Cortex of kidney (tissue), 1 donor: Measurements from ENCODE around the gene MSI2.

Experiments used
- DNase-seq: peaks from one replicate; lab custom pipeline; 2025; lab: John Stamatoyannopoulos, UW

Gene MSI2

DNA sequence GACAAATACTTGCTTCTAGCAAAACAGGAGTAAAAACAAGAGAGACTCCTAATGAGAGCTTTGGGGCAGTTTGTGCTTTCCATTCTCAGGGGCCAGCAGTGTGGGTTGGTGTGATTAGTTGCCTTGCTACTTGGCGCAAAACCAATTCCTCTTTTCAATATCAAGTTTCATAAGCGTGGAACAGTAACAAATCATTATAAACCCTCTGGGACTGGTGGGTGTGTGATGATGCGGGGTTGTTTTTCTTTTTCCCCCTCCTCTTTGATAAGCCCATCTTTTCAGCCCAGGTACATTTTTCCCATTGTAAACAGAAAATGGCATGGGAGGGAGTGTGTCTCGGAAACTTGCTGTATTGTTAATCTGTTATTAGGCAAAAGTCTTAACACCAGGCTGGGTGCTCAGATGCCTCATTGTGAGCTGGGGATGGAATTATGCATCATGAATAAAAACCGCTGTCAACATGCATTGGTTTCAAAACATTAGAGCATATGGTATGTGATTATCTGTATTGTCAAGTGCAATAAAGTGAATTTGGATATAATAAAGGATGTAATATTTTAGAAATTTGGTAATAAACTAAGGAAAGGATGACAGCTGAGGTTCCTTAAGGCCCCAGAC is 322.4 kb downstream of the MSI2 start:
- DNase-seq: no peak

DNA sequence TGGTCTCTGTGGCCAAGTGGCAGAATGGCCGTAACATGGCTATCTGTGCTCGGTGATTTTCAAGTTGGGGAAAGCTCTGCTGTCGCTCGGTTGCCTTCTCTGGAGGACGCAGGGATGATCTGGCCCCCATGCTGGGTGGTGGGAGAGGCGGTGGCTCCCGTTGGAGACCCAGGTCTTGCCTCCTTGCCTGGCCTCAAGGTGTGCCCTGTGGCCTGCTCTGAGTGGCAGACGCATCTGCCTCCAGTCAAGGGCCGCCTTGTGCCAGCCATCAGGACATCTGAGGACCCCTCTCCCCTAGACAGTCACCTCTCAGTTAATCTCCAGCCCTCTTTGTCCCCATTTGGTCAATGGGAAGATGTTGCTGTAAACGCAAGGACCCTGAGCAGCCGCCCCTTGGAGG is 322.9 kb downstream of the MSI2 start:
- no peak for DNase-seq

DNA sequence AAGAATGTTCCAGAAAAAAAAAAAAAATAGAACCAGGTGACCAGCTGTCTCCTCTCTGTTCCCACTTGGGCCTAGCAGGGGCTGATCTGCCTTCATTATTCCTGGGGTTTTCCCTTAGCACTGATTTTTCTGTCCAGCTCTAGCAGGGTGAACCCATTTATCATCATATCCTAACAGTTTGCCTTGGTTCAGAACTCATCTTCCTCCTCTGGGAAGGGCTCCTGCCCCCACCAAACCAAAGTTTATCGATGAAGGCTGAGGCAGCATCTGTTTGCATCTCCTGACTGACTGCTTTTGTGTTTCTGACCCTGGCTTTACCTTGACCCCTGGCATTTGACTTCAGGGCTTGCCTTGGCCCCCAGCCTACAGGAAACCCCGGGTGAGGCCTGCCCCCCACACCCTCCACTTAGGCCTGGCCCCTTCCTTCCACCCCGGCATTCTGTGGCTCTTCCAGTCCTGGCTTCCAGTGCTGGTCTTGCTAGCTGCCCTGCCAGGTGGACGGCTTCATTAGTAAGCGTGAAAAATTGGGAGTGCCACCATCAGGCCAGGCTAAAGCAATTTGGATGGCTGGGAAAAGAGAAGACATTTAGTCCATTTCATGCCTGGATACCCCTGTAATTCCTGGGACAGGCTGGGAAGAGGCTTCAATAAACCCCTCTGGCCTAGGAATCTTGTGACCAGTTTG is 323.9 kb downstream of the MSI2 start:
- DNase-seq: no peak

DNA sequence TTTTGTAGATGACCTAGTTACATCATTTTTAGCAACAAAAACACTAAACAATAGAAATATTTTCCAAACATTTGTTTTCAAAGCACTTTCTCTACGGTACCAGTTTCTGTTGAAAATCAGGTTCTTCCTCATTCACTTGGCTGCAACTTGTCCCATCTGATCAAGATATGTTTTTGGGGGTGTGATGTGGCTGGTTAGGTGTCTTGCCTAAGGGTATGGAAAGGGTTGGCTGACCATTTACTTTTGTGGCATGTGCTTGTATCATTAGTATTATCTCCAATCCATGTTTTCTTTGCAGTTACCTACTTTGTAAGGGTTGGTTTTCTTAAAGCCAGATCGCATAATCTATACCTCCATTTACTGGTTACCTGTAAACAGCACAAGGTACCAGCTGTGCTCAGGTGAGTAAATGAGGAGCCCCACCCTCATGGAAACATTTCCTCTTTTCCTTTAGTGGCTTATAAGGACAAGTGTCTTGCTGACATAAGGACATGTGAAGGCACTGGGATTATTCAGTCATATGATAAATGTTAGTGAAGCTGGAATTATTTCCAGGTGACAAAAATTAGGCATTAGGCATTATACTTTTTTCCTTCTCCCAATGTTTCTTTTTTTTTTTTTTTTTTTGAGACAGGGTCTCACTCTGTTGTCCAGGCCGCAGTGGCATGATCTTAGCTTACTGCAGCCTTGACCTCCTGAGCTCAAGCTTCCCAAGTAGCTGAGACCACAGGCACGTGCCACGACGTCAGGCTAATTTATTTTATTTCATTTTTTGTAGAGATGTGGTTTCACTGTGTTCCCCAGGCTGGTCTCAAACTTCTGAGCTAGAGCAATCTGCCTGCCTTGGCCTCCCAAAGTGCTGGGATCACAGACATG is 326.8 kb downstream of the MSI2 start:
- no peak for DNase-seq

DNA sequence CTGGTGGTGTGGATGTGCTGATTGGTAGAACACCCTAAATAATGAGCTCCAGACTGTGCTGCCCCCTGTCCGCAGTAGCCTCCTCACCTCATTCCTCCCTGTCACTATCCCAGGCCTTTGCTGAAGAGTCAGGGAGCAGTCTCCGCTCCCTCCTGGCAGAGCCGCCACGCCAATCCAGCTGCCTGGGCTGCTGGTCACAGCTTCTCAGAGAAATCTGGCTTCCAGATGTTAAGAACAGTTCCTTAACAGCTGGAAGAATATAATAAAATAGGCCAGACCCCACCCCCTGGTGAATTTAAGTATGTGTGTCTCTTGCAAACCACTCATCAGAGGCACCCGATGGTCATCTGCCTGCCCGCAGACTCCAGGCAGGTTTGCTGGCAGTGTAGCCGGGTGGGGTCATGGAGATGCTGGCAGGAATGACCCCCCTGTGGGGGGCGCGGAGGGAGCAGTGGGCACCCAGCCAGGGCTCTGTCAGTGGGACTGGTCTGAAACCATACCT is 327.8 kb downstream of the MSI2 start:
- no peak for DNase-seq

DNA sequence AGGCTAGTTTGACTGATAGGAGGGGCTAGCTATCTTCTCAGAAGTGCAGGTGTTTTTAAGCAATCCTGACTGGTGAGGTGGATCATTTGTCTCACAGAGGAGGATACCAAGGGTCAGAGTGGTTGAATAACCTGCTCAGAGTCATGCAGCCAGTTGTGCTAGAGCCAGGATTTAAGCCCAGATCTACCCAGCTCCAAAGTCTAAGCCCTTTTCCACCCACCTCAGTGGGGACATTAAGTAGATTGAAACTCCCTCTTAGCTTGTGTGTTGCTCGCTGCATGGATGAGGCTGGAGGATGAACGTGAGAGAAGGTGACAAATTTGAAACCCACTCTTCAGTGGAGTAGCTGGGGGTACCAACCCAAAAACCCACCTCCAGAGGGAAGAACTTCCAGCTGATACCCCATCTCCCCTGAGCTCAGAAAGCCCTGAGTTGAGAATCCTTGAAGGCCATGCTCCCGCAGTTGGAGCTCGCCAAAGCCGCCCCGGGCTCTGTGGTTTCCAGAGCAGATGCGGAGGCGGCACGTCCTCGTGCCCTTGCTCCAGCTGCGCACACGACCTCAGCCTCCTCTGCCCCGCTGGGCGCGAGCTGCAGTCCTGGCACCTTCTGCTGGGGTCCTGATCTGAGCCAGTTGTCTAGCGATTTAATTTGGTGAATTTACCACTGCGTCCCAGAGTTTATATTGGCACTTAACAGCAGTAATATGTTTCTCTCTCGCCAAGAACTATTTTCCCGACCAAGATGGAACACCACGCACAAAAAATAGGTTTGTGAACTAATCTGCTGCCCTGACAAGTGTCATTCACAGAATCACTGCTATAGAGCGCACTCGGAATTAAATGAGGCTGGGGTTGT is 329.2 kb downstream of the MSI2 start:
- no peak for DNase-seq

DNA sequence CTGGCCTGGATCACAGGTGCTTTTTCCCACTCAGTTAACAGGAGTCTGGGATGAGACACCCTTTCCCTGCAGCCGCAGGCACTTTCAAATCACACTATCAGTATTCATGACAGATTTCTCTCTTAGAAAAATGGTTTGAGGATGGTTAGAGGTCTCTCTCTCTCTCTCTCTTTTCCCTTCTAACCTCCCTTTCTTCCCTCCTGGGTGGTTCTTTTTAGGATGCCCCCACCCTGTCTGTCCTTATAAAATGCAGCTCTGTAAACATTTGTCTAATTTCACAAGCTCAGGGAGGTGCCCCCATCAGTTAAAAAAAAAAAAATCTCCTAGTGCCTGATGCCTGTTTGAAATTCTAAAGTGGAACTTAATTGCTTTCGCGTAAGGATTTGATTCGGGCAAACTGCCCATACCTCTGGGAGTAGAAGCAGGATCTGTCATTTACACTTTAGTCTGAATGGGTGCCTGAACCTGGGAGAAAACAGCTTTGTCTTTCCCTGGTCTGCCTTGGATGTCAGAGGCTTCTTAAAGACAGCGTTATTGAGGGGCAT is 329.9 kb downstream of the MSI2 start:
- no peak for DNase-seq

DNA sequence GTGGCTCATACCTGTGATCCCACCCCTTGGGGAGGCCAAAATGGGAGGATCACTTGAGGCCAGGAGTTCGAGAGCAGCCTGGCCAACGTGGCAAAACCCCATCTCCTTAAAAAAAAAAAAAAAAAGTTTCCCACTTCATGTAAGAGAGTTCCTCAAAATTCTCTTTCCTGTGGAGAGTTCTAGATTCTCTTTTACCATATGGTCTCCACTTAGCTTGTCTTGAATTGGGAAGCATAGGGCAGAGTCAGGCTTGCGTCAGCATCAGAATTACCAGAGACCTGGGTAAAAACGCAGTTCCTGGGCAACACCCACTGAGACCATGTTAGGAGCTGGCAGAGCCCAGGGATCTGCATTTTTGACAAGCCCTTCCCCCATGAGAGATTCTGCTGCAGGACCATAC is 330.4 kb downstream of the MSI2 start:
- DNase-seq: no peak

DNA sequence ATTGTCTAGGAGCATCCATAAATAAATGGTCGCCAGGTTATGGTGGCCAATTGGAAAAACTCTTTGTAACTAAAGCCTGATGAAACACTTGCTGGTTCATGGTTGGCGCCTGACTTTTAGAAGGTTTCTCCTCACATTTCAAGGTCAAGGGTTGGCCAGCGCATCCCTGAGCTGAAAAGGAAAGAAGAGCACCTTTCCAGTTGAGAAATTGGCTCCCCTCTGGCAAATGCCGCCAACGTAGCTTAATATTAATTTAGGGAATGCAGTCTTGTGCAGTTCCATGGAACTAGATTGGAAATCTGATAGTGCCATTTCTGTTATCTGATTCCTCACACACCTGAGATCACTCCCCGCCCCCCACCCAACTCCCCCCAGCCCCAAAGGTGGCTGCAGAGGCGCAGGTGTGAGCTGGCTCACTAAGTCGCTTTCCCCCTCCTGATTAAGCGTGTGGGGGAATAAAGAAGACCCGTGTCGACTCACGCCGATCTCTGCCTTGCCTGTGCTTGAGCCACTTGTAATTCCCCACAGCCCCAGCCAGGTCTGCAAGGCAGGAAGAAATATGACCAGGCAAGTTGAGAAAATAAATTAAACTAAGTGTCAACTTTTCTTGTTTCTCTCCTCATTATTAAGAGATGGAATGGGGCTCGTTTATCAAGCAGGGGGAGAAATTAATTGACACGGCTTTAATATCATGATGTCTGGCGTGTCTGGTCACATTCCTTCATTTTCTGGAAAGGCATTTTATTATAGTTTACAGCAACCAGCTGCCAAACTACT is 331.1 kb downstream of the MSI2 start:
- DNase-seq: no peak

DNA sequence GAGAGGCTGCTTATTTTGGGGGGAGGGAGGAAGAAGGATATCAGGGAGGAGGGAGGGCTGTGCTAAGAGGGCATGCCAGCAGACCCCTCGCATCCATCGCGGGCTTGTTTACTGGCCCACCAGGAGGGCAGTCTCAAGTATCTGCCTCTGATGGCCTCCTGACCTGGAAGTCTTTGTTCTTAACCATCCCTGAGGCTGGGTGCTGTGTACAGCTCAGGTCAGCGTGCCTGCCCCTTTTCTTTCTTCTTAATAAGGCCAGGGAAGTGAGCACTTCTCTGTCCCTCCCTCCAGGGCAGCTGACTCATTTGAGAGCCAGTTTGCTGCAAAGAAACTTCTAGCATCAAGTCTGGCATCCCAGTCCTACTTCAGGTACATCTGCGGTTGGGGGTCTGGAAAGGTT is 331.8 kb downstream of the MSI2 start:
- DNase-seq: no peak

DNA sequence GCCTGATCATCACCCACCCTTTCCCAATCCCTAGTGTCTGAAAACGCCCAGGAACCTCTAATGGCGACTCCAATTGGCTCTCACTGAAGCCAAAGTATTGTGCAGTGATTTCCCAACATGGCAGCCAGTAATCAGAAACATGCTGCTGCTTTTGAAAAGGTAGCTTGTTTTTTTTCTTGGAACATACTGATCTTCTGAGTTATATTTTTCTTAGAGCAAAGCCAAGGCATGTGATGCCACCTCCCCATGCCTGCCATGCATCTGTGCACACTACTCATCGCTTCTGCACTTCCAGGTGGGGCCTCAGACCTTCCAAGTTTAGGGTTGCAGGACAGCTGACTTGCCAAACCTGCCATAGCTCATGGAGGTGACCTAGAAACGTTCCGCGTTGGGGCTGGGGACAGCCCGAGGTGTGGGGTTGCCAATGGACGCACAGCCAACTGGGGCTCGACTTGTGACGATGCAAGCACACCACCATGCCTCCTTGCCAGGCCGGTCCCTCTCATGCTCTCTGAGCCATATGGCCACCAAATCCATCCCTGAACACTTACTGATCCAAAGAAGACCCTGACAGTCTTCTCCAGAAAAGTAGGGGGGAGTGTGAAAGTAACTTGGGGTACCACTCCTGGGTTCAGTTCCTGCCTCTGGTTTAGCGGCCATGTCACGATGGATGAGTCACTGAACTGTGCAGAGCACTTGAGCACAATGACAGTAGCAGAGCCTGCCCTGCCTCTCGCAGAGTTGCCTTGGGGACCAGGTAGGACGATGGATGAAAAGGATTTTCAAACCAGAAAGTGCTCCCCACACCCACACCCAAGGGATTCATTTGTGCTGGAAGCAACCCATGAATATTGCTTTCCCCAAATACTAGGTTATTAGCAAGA is 333.1 kb downstream of the MSI2 start:
- DNase-seq: no peak

DNA sequence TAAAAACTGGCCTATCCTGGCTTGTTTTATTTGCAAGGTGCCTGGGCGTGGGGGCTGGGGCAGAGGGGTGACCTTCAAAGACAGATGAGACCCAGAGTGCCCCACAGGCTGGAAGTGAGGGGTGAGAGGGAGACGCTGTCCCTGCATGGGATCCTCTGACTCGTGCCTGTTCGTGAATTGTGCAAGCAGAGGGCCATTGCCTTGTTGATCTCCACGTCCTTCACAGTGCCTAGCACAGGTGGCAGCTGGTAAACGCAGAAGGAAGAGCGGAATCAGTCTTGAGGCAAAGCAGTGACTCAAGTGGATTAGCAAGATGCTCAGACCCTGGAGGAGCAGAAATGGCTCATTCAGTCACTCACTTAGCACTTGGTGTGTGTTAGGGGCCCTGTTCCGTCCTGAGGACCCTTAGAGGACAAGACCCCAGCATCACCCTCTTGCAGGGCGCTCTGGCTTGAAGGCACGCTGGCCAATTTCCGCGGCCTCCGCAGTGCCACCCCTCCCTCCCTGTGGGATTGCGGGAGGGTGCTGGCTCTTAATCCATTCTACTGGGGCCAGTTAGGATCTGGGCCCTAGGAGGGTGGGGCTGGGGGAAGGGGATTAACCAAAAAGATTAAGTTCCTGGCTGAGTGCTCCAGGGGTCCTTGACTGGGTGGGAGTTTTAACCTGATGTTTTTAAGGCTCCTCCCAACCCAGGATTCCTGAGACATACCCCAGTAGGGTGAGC is 337.6 kb downstream of the MSI2 start:
- no peak for DNase-seq

DNA sequence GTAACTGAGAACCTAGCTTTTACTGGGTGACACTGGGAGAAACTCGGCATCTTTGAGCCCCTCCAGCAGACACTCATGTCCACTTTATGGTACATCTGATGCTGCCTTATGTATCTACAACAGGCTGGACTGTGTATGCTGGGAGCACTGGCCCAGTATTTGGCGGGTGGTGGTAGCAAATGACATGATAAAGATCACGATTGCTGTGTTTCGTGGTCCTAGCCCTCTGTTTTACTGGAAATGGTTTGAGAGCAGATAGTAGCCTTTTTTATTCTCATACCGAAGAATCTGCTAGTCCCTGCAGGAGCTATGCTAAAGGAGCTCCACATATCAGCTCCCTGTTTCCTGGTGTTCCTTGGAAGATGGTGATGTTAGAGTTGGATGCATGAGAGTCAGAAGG is 338.4 kb downstream of the MSI2 start:
- DNase-seq: no peak

DNA sequence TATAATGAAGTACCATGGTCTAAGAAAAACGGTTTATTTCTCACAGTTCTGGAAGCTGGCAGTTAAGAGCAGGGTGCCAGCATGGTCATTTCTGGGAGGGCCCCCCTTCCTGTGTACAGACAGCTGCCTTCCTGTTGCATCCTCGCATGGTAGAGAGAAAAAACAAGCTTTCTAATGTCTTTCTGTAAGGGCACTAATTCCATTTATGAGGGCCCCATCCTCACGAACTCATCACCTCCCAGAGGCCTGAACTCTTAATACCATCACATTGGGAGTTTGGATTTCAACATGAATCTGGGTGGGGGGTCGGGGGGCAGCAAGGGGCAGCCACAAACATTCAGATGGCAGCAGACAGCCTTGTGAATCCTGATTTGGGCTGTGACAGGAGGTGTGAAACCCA is 339.1 kb downstream of the MSI2 start:
- no peak for DNase-seq

DNA sequence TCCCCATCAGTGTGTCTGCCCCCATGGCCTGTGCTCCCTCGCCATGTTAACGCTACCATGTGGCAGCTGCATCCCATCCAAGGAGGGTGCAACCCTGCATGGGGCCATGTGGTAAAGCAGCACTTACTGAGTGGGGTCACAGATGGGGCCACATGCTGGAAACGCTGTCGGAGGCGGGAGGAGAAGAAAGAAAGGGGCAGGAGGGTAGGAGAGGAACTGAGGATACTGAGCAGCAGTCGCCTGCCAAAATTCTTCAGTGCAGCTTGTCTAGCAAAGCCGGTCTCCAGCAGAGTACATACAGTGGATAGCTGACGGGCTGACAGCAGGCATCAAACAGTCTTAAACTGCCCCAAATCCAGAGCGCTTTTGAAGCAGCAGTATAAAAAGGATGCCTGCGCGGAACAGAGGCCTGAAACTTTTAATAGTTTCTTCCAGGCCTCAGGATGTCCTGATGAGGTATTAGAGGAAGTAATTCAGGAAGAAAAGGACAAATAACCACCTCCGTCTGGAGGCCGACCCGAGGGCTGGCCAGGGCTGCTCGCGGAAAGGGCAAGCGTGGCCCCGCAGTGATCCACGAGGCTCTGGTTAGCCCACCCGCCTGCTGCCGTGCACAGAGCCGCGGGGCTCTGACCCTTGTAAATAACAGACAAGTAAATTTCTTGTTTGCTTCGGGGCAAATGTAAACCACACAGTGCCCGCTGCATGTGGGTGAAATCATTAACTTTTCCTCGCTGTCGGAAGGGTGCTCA is 339.8 kb downstream of the MSI2 start:
- no peak for DNase-seq

DNA sequence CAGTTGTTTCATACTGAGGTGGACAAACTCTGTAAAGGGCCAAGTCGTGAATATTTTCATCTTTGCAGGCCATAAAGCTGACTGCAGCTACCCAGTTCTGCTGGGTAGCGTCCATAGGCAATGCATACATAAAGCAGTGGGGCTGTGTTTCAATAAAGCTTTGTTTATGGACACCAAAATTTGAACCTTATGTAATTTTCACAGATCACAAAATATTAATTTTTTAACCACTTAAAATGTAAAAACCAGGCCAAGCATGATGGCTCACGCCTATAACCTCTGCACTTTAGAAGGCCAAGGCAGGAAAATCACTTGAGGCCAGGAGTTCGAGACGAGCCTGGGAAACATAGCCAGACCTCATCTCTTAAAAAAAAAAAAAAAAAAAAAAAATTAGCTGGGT is 340.8 kb downstream of the MSI2 start:
- no peak for DNase-seq

DNA sequence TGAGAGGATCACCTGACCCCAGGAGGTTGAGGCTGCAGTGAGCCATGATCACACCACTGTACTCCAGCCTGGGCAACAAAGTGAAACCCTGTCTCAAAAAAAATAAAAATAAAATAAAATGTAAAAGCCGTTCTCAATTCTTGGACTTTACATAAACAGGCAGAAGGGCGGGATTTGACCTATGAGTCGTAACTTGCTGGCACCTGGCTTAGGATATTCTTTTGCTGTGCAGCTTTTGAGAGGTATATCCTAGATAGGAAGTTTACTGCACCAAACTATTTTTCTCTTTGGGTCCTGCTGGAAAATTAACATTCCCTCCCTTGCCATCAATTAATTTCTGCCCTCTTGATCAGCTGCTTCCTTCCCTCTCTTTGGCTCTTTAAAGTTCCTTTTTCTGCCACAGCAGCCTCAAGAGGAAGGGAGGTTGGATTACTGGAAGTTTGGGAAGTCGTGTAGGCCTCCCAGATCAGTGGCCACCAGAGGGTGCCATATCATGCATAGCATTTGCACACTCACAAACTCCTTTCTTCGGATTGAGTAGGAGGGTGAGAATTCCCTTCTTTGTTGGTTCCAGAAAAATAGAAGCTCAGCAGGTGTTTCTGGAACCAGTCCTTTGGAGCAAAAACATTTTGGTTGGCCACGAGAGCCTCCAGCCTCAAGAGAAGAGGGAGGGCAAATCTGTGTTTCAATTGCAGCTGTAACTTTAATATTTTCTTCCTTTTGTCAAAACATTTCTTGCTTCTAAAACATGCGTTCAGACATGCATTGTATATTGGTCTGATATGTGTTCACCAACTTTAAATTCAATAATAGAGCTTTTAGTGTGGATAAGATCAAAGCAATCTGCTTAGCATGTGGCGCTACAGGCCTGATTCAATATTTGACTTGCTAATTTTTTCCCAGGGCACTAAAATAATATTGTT is 341.5 kb downstream of the MSI2 start:
- DNase-seq: no peak
